Right atrium auricular region (tissue), 2 donors: Measurements from ENCODE around the gene TCF15. TPM values are rescaled to one million over a fixed set of nuclear protein-coding genes. Genes with fewer than 3 reads are reported as not detected.
A peak's percentile ranks its signal among the peaks of the same experiment; 100 is the strongest.

Experiments used
- DNase-seq: peaks from one replicate; pipeline ENCODE4 v3.0.0-alpha.2; 2019; ENCODE audit warnings: low spot score
- H3K27ac ChIP-seq, 2 donors: fragments of 200-600 bp; sonication (generic); 1 replicate in 1 of 2; 2 replicates in 1 of 2; pipeline ENCODE4 v1.5.1; 2016 to 2019
- H3K27me3 ChIP-seq, 2 donors: fragments of 200-600 bp; sonication (generic); one replicate each; pipeline versions ENCODE4 v1.5.1 to v1.6.0; 2017 to 2019
- H3K36me3 ChIP-seq: fragments of 200-600 bp; sonication (generic); one replicate; pipeline ENCODE4 v1.5.1; 2016
- H3K4me1 ChIP-seq, 2 donors: fragments of 200-600 bp; sonication (generic); one replicate each; pipeline versions ENCODE4 v1.5.1 to v1.6.0; 2017 to 2019
- H3K4me3 ChIP-seq, 2 donors: fragments of 200-600 bp; sonication (generic); 1 replicate in 1 of 2; 2 replicates in 1 of 2; pipeline ENCODE4 v1.5.1; 2017 to 2019; ENCODE audit warnings: mild to moderate bottlenecking in 1 of 2, moderate library complexity in 1 of 2
- H3K9me3 ChIP-seq, 2 donors: fragments of 200-600 bp; sonication (generic); one replicate each; pipeline ENCODE4 v1.5.1; 2019
- CTCF ChIP-seq, 2 donors: fragments of 200-600 bp; sonication (generic); IDR thresholded peaks; one replicate each; pipeline ENCODE4 v1.5.1; 2019; ENCODE audit warnings: antibody characterized with exemption in 2 of 2
- total RNA-seq, 2 donors: library from RNA; depleted of rRNA; stranded (reverse); fragments of >200 nt; gene quantifications; one replicate each; pipeline ENCODE4 v1.1.0, GENCODE V29; 2016

TCF15 gene
- total RNA-seq, 2 donors from 2014 or later, result 4.9 to 8.0 TPM

GRCh38 chr20:577167-577791 is 32.8 kb downstream of the TCF15 start:
- H3K9me3 ChIP-seq, result no peaks in the 10 kb centered on the region
- no peak overlapping the region for H3K27ac ChIP-seq
- no peak for DNase-seq
- no peaks in the 10 kb centered on the region for H3K36me3 ChIP-seq
- no peaks in the 10 kb centered on the region for H3K27me3 ChIP-seq
- peaks cover 0 to 32% of the 10 kb centered on the region in 2 donors for H3K4me1 ChIP-seq
- no peak overlapping the region for H3K4me3 ChIP-seq
- no peak for TF ChIP-seq CTCF (IDR thresholded peaks at IDR 0.05)

GRCh38 chr20:576156-576555 is 34.0 kb downstream of the TCF15 start:
- Histone ChIP-seq H3K27me3 (no peaks in the 10 kb centered on the region), H3K9me3 (no peaks in the 10 kb centered on the region), H3K27ac (no peak overlapping the region), H3K36me3 (no peaks in the 10 kb centered on the region), H3K4me1 (peaks cover 0 to 43% of the 10 kb centered on the region in 2 donors), H3K4me3 (no peak overlapping the region)
- DNase-seq, result no peak
- TF ChIP-seq CTCF (IDR thresholded peaks at IDR 0.05), result no peak

DNA sequence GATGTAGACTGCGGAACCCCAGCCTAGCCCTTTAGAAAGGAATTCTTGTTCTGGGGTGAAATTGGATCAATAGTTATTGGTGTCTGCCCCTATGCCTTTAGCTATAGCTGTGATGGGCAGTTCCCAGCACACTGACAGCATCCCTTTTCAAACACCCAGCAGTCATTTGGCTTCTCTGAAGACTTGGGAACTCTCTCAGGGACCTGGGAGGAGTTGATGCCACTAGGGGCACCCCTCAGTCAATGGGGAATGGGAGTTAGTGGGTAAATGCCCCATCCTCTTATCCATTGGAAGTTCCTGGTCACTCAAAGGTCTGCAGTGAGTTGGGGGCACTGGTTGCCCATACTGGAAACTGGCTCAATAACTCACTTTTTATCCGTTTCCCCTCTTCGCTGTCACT is 34.9 kb downstream of the TCF15 start:
- DNase-seq, result no peak
- Histone ChIP-seq H3K27ac (peak overlapping the region; percentile 31 to 39), H3K27me3 (no peaks in the 10 kb centered on the region), H3K4me3 (no peak overlapping the region), H3K36me3 (no peaks in the 10 kb centered on the region), H3K9me3 (no peaks in the 10 kb centered on the region), H3K4me1 (peaks cover 0 to 45% of the 10 kb centered on the region in 2 donors)
- TF ChIP-seq CTCF (IDR thresholded peaks at IDR 0.05), result no peak

DNA sequence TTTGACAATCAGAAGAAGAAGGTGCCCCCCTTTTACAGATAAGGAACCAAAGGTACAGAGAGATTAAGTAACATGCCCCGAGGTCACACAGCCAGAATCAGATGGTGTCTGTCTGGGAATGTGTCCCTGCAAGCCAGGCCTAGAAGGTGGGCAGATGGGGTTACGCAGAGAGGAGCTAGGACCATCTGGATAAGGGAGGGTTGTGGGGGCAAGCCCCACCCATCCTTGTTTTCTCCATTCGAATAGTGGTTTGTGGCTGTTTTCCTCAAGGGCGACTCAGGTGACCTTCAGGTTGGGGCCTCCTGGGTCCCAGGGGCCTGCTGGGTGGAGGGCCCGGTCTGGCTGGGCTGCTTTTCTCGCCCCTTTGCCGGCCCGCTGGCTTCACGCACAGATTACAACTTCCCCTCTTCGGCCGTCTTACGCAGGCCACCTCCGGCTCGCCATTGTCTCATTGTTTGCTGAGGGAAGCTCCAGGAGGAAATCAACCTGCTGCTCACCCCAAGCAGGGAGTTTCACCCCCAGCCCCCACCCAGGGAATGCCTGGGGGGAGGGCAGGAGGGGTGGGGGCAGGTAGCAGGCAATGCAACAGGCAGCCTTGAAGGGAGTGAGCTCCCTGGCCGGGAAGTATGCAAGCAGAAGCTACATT is 35.7 kb downstream of the TCF15 start:
- TF ChIP-seq CTCF (IDR thresholded peaks at IDR 0.05), result no peak
- Histone ChIP-seq H3K4me1 (peaks cover 0 to 45% of the 10 kb centered on the region in 2 donors), H3K4me3 (no peak overlapping the region), H3K27ac (peak overlapping the region; percentile 31 to 39), H3K9me3 (no peaks in the 10 kb centered on the region), H3K27me3 (no peaks in the 10 kb centered on the region), H3K36me3 (no peaks in the 10 kb centered on the region)
- no peak for DNase-seq

GRCh38 chr20:573414-574296 is 36.5 kb downstream of the TCF15 start:
- no peak for TF ChIP-seq CTCF (IDR thresholded peaks at IDR 0.05)
- Histone ChIP-seq H3K27ac (peak overlapping the region; percentile 29 to 39), H3K36me3 (no peaks in the 10 kb centered on the region), H3K4me3 (no peak overlapping the region), H3K27me3 (no peaks in the 10 kb centered on the region), H3K9me3 (no peaks in the 10 kb centered on the region), H3K4me1 (peaks cover 0 to 50% of the 10 kb centered on the region in 2 donors)
- no peak for DNase-seq
